ENCODE results near the gene SLC5A6. TPM values are rescaled to one million over a fixed set of nuclear protein-coding genes. Genes with fewer than 3 reads are reported as not detected.

The SLC5A6 gene
- polyA plus RNA-seq, 6 donors from 2014 or later: 15.4 to 55.3 (median 22.4) TPM

GRCh38 chr2:27171351-27171848, 40.7 kb downstream of the SLC5A6 start:
- Mint-ChIP-seq H3K4me3 (peak overlapping the region in 1 of 8 donors; percentile 68), H3K36me3 (no peaks in the 10 kb centered on the region), H3K27me3 (peaks cover 4 to 13% (median 6%) of the 10 kb centered on the region in 3 donors), H3K4me1 (peaks cover 8 to 24% (median 13%) of the 10 kb centered on the region in 3 donors), H3K27ac (no peak overlapping the region), H3K9me3 (no peaks in the 10 kb centered on the region)
- ATAC-seq (ENCODE audit: low read depth in 2 of 2): no peak
- DNase-seq: no peak

- H3K27ac Mint-ChIP-seq: peak overlapping the region in 2 of 6 donors; percentile 42 to 76
- no peaks in the 10 kb centered on the region for H3K36me3 Mint-ChIP-seq
- no peaks in the 10 kb centered on the region for H3K9me3 Mint-ChIP-seq
- ATAC-seq (ENCODE audit: low read depth in 2 of 2) (peak; percentile 40 to 47), DNase-seq (no peak)
- H3K4me3 Mint-ChIP-seq: peak overlapping the region in 5 of 8 donors; percentile 38 to 87 (median 58)
- peaks cover 8 to 24% (median 13%) of the 10 kb centered on the region in 3 donors for H3K4me1 Mint-ChIP-seq
- H3K27me3 Mint-ChIP-seq: peaks cover 0 to 6% (median 0%) of the 10 kb centered on the region in 3 donors
Observed at GRCh38 chr2:27170581-27171337, 41.3 kb downstream of the SLC5A6 start.

GRCh38 chr2:27164960-27165763, 46.9 kb downstream of the SLC5A6 start:
- H3K27me3 Mint-ChIP-seq: no peaks in the 10 kb centered on the region
- no peaks in the 10 kb centered on the region for H3K36me3 Mint-ChIP-seq
- ATAC-seq (ENCODE audit: low read depth in 2 of 2) (peak; percentile 44), DNase-seq (peak; percentile 14)
- H3K4me1 Mint-ChIP-seq: peaks cover 17 to 44% (median 31%) of the 10 kb centered on the region in 3 donors
- H3K27ac Mint-ChIP-seq: peak overlapping the region in 5 of 6 donors; percentile 2 to 87 (median 32)
- peaks cover 0 to 4% (median 0%) of the 10 kb centered on the region in 7 donors for H3K9me3 Mint-ChIP-seq
- peak overlapping the region in 6 of 8 donors; percentile 21 to 67 (median 50) for H3K4me3 Mint-ChIP-seq

GRCh38 chr2:27162151-27163121, 49.6 kb downstream of the SLC5A6 start:
- ATAC-seq (ENCODE audit: low read depth in 2 of 2) (no peak), DNase-seq (no peak)
- H3K27me3 Mint-ChIP-seq: peaks cover 0 to 7% (median 0%) of the 10 kb centered on the region in 3 donors
- no peaks in the 10 kb centered on the region for H3K36me3 Mint-ChIP-seq
- H3K27ac Mint-ChIP-seq: peak overlapping the region in 3 of 6 donors; percentile 44 to 85 (median 57)
- H3K9me3 Mint-ChIP-seq: peaks cover 0 to 4% (median 0%) of the 10 kb centered on the region in 7 donors
- no peak overlapping the region for H3K4me3 Mint-ChIP-seq
- H3K4me1 Mint-ChIP-seq: peaks cover 13 to 37% (median 31%) of the 10 kb centered on the region in 3 donors

- H3K4me3 Mint-ChIP-seq: no peak overlapping the region
- no peaks in the 10 kb centered on the region for H3K36me3 Mint-ChIP-seq
- peaks cover 0 to 14% (median 0%) of the 10 kb centered on the region in 3 donors for H3K27me3 Mint-ChIP-seq
- ATAC-seq (ENCODE audit: low read depth in 2 of 2): no peak
- no peak for DNase-seq
- peak overlapping the region in 1 of 6 donors; percentile 7 for H3K27ac Mint-ChIP-seq
- peaks cover 10 to 25% (median 20%) of the 10 kb centered on the region in 3 donors for H3K4me1 Mint-ChIP-seq
- H3K9me3 Mint-ChIP-seq: peaks cover 0 to 2% (median 0%) of the 10 kb centered on the region in 7 donors
Observed at GRCh38 chr2:27160191-27160590, 51.9 kb downstream of the SLC5A6 start.

- DNase-seq (no peak), ATAC-seq (ENCODE audit: low read depth in 2 of 2) (no peak)
- H3K36me3 Mint-ChIP-seq: no peaks in the 10 kb centered on the region
- peaks cover 1 to 16% (median 11%) of the 10 kb centered on the region in 3 donors for H3K4me1 Mint-ChIP-seq
- H3K4me3 Mint-ChIP-seq: no peak overlapping the region
- H3K27me3 Mint-ChIP-seq: peaks cover 0 to 21% (median 8%) of the 10 kb centered on the region in 3 donors
- H3K9me3 Mint-ChIP-seq: peaks cover 0 to under 1% (median 0%) of the 10 kb centered on the region in 7 donors
- H3K27ac Mint-ChIP-seq: peak overlapping the region in 2 of 6 donors; percentile 44 to 88
Observed at GRCh38 chr2:27159271-27159670, 52.8 kb downstream of the SLC5A6 start.

GRCh38 chr2:27158468-27158867, 53.6 kb downstream of the SLC5A6 start:
- Mint-ChIP-seq H3K4me1 (peaks cover 0 to 10% (median 6%) of the 10 kb centered on the region in 3 donors), H3K27ac (no peak overlapping the region), H3K9me3 (no peaks in the 10 kb centered on the region), H3K27me3 (peaks cover 0 to 26% (median 11%) of the 10 kb centered on the region in 3 donors), H3K4me3 (no peak overlapping the region), H3K36me3 (no peaks in the 10 kb centered on the region)
- ATAC-seq (ENCODE audit: low read depth in 2 of 2): no peak
- no peak for DNase-seq

GRCh38 chr2:27155069-27155520, 57.0 kb downstream of the SLC5A6 start:
- Mint-ChIP-seq H3K9me3 (no peaks in the 10 kb centered on the region), H3K36me3 (no peaks in the 10 kb centered on the region), H3K4me1 (no peaks in the 10 kb centered on the region), H3K4me3 (no peak overlapping the region), H3K27ac (no peak overlapping the region), H3K27me3 (peaks cover 0 to 40% (median 11%) of the 10 kb centered on the region in 3 donors)
- DNase-seq: no peak
- ATAC-seq (ENCODE audit: low read depth in 2 of 2): no peak

GRCh38 chr2:27154488-27154887, 57.6 kb downstream of the SLC5A6 start:
- no peaks in the 10 kb centered on the region for H3K9me3 Mint-ChIP-seq
- no peak overlapping the region for H3K4me3 Mint-ChIP-seq
- no peak for ATAC-seq (ENCODE audit: low read depth in 2 of 2)
- peak overlapping the region in 2 of 6 donors; percentile 32 to 33 for H3K27ac Mint-ChIP-seq
- peaks cover 0 to 44% (median 11%) of the 10 kb centered on the region in 3 donors for H3K27me3 Mint-ChIP-seq
- no peak for DNase-seq
- H3K4me1 Mint-ChIP-seq: no peaks in the 10 kb centered on the region
- no peaks in the 10 kb centered on the region for H3K36me3 Mint-ChIP-seq

GRCh38 chr2:27152796-27153464, 59.1 kb downstream of the SLC5A6 start:
- no peak for ATAC-seq (ENCODE audit: low read depth in 2 of 2)
- H3K4me3 Mint-ChIP-seq: no peak overlapping the region
- no peaks in the 10 kb centered on the region for H3K9me3 Mint-ChIP-seq
- no peak for DNase-seq
- H3K36me3 Mint-ChIP-seq: no peaks in the 10 kb centered on the region
- H3K4me1 Mint-ChIP-seq: no peaks in the 10 kb centered on the region
- peaks cover 3 to 52% (median 19%) of the 10 kb centered on the region in 3 donors for H3K27me3 Mint-ChIP-seq
- H3K27ac Mint-ChIP-seq: no peak overlapping the region

GRCh38 chr2:27152102-27152795, 59.8 kb downstream of the SLC5A6 start:
- H3K27me3 Mint-ChIP-seq: peaks cover 3 to 59% (median 25%) of the 10 kb centered on the region in 3 donors

More at GRCh38 chr2:27152102-27152795, 59.8 kb downstream of the SLC5A6 start:
- Mint-ChIP-seq H3K4me1 (no peaks in the 10 kb centered on the region), H3K36me3 (no peaks in the 10 kb centered on the region), H3K9me3 (no peaks in the 10 kb centered on the region), H3K27ac (no peak overlapping the region), H3K4me3 (no peak overlapping the region)
- no peak for ATAC-seq (ENCODE audit: low read depth in 2 of 2)
- no peak for DNase-seq

Data from naive B cell (primary cell).